ENCODE data around the gene FAM20A.

FAM20A gene

GRCh38 chr17:68599552-68600066 is 1.6 kb downstream of the FAM20A start:
- TF ChIP-seq CTCF (IDR thresholded peaks at IDR 0.05) = no peak

GRCh38 chr17:68599091-68599490 is 2.1 kb downstream of the FAM20A start:
- TF ChIP-seq CTCF (IDR thresholded peaks at IDR 0.05) = no peak

GRCh38 chr17:68598545-68598961 is 2.6 kb downstream of the FAM20A start:
- no peak for TF ChIP-seq CTCF (IDR thresholded peaks at IDR 0.05)

- no peak for TF ChIP-seq CTCF (IDR thresholded peaks at IDR 0.05)
Observed at GRCh38 chr17:68598074-68598473, 3.1 kb downstream of the FAM20A start.

GRCh38 chr17:68596411-68596945 is 4.7 kb downstream of the FAM20A start:
- TF ChIP-seq CTCF (IDR thresholded peaks at IDR 0.05) = no peak

- no peak for TF ChIP-seq CTCF (IDR thresholded peaks at IDR 0.05)
Observed at GRCh38 chr17:68595986-68596385, 5.2 kb downstream of the FAM20A start.

GRCh38 chr17:68595496-68595895 is 5.7 kb downstream of the FAM20A start:
- no peak for TF ChIP-seq CTCF (IDR thresholded peaks at IDR 0.05)

GRCh38 chr17:68594552-68594951 is 6.6 kb downstream of the FAM20A start:
- no peak for TF ChIP-seq CTCF (IDR thresholded peaks at IDR 0.05)

Data from LNCAP (cell line).